ENCODE data around the gene PPFIA2. TPM values are rescaled to one million over a fixed set of nuclear protein-coding genes. Genes with fewer than 3 reads are reported as not detected.

Gene PPFIA2
- total RNA-seq, 1 experiment from 2014 or later = not detected

GRCh38 chr12:81401241-81401640 lies 357.9 kb downstream of the PPFIA2 start:
- in situ Hi-C loops (cut with HindIII; ENCODE audit: low pct_unique_long_range_greater_than_20kb, low sequenced_read_pairs) = no loop called here
- no peak for DNase-seq (ENCODE audit: low read depth, low spot score)

DNA sequence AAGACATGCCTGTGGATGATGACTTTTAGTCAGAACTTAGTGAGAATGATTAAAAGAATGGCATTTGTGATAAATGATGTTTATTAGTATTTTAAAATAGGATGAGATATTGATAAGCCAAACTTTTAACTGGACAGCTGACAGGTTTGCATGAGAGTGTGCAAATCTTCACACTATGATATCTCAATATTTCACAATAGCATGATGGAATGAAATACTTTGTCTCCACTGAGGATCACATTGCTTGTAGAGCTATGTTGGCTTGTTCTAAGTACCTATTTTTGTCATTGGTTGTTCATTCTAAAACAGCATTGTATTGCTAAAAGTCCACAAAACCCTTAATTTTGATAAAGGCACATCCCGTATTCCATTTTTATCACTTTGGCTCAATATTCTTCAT lies 359.1 kb downstream of the PPFIA2 start:
- no peak for DNase-seq (ENCODE audit: low read depth, low spot score)
- in situ Hi-C loops (cut with HindIII; ENCODE audit: low pct_unique_long_range_greater_than_20kb, low sequenced_read_pairs) = no loop called here

DNA sequence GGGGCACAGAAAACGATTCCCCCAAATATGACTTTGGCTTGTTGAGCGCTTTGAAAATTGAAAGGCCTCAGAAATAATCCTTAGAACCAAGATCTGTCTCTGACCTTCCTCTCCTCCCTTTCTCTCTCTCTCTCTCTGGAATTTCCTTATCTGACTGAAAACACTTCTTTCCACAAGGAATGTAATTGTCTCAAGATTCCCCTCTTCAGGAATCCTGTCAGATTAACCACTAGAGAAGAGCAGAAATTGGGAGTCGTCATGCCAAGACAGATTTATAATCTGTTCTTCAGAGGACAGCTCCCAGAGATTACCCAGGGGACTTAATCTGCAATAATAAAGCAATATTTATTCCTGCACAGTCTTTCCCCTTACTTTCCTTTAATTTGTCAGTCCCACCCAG lies 363.7 kb downstream of the PPFIA2 start:
- in situ Hi-C loops (cut with HindIII; ENCODE audit: low pct_unique_long_range_greater_than_20kb, low sequenced_read_pairs) = no loop called here
- DNase-seq (ENCODE audit: low read depth, low spot score) = no peak

- in situ Hi-C loops (cut with HindIII; ENCODE audit: low pct_unique_long_range_greater_than_20kb, low sequenced_read_pairs) = no loop called here
These were observed 369.5 kb downstream of the PPFIA2 start for GRCh38 chr12:81389550-81390099.

GRCh38 chr12:81386101-81386500 lies 373.0 kb downstream of the PPFIA2 start:
- no peak for DNase-seq (ENCODE audit: low read depth, low spot score)
- in situ Hi-C loops (cut with HindIII; ENCODE audit: low pct_unique_long_range_greater_than_20kb, low sequenced_read_pairs) = no loop called here

More at GRCh38 chr12:81389550-81390099, 369.5 kb downstream of the PPFIA2 start:
- no peak for DNase-seq (ENCODE audit: low read depth, low spot score)

GRCh38 chr12:81381951-81382350 lies 377.2 kb downstream of the PPFIA2 start:
- DNase-seq (ENCODE audit: low read depth, low spot score) = no peak
- in situ Hi-C loops (cut with HindIII; ENCODE audit: low pct_unique_long_range_greater_than_20kb, low sequenced_read_pairs) = no loop called here

- DNase-seq (ENCODE audit: low read depth, low spot score) = no peak
- in situ Hi-C loops (cut with HindIII; ENCODE audit: low pct_unique_long_range_greater_than_20kb, low sequenced_read_pairs) = no loop called here
These were observed 380.4 kb downstream of the PPFIA2 start for GRCh38 chr12:81378601-81379285.

DNA sequence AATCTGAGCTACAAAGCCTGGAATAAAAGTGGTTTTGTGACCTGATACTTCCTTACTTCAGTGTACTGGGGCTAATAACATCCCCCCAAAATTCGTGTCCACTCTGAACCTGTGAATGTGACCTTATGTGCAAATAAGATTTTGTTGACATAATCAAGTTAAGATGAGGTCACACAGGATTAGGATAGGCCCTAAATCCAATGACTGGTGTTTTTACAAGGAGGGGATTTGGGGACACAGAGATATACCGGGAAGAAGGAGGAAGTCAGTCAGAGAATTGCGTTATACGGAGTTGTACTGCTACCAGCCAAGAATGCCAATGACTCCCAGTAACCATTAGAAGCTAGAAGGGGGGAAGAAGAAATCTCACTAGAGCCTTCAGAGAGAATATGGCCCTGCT lies 381.4 kb downstream of the PPFIA2 start:
- in situ Hi-C loops (cut with HindIII; ENCODE audit: low pct_unique_long_range_greater_than_20kb, low sequenced_read_pairs) = no loop called here
- no peak for DNase-seq (ENCODE audit: low read depth, low spot score)

GRCh38 chr12:81375969-81376368 lies 383.2 kb downstream of the PPFIA2 start:
- no peak for DNase-seq (ENCODE audit: low read depth, low spot score)
- in situ Hi-C loops (cut with HindIII; ENCODE audit: low pct_unique_long_range_greater_than_20kb, low sequenced_read_pairs) = no loop called here

DNA sequence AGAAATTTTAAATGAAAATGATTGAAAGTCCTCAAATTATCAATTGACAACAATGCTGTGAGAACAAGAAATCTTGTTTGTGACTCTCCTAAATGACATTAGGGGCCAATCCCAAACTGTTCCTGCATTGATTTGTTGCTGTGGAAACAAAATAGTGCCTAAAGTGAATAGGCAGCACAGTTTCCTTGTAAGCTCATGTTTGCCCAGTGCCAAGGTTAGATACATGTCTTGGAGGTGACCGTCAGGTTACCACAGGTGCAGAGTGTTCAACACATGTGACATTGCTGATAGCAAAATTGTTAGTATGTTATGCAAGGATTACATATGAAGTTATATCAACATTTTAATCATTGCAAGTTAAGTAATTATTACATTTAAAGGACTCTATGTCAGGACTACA lies 388.7 kb downstream of the PPFIA2 start:
- in situ Hi-C loops (cut with HindIII; ENCODE audit: low pct_unique_long_range_greater_than_20kb, low sequenced_read_pairs) = no loop called here
- no peak for DNase-seq (ENCODE audit: low read depth, low spot score)

DNA sequence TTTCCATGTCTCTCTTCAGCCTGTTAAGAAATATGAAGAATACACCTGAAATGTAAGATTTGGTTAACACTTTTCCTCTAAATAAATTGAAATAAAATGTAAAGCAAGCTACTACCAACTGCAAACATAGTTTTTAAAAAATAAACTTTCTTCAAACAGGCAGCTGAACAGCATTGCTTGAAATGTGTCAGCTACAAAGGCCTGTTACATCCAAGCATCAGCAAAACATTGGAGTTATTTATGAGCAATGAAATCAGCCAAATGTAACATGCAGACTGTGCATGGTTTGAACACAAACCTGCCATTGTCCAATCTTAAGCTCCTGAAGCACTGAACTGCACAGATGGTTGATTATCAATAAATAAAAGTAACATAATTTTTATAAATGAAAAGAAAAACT lies 390.0 kb downstream of the PPFIA2 start:
- in situ Hi-C loops (cut with HindIII; ENCODE audit: low pct_unique_long_range_greater_than_20kb, low sequenced_read_pairs) = no loop called here
- DNase-seq (ENCODE audit: low read depth, low spot score) = no peak

GRCh38 chr12:81365284-81365683 lies 393.9 kb downstream of the PPFIA2 start:
- DNase-seq (ENCODE audit: low read depth, low spot score) = no peak
- in situ Hi-C loops (cut with HindIII; ENCODE audit: low pct_unique_long_range_greater_than_20kb, low sequenced_read_pairs) = no loop called here

DNA sequence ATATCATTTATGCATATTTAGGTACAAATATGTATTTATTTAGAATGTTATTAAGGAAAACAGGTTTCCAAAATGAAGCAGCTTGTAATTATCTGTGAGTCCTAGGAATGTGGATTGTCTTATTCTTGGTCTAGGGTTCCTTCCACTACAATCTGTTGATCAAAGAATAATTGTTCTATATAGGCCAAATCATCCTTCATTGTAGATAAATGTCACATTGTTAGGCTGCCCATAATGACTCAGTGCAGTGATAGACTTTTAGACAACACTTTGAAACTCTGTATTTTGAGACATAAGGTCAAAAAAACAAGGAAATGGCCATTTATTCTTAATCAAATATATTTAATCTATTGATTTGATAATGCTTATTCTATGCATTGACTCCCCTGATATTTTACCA lies 398.2 kb downstream of the PPFIA2 start:
- no peak for DNase-seq (ENCODE audit: low read depth, low spot score)
- in situ Hi-C loops (cut with HindIII; ENCODE audit: low pct_unique_long_range_greater_than_20kb, low sequenced_read_pairs) = no loop called here

DNA sequence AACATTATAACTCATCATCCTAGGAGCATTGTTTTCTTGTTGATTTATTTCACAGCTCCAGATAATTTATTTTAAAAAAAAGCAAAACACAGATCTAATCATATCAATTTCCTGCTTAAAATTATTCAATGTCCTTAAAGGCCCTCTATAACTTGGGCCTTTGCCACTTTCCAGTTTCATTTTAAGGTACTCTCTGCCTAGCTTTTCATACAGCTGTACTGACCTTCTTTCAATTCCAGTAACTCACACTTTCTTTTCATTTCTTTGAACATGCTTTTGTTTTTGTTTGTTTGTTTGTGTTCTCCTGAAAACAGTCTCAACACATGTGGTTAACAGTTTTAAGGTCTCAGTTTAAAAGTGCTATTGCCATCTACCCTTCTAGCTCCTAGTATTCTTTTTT lies 399.4 kb downstream of the PPFIA2 start:
- DNase-seq (ENCODE audit: low read depth, low spot score) = no peak
- in situ Hi-C loops (cut with HindIII; ENCODE audit: low pct_unique_long_range_greater_than_20kb, low sequenced_read_pairs) = no loop called here

DNA sequence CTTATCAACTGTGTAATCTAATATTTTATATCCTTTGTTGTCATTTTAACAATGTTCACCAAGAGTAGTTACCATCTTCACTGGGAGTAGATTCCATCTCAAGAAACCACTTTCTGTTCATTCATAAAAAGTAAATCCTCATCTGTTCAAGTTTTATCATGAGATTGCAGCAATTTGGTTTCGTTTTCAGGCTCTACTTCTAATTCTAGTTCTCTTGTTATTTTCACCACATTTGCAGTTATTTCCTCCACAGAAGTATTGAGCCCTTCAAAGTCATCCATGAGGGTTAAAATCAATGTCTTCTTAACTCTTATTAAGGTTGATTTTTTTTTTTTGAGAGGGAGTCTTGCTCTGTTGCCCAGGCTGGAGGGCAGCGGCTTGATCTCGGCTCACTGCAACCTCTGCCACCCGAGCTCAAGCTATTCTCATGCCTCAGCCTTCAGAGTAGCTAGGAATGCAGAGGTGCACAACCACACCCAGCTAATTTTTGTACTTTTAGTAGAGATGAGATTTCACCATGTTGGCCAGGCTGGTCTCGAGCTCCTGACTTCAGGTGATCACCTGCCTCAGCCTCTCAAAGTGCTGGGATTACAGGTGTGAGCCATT lies 404.7 kb downstream of the PPFIA2 start:
- in situ Hi-C loops (cut with HindIII; ENCODE audit: low pct_unique_long_range_greater_than_20kb, low sequenced_read_pairs) = no loop called here
- no peak for DNase-seq (ENCODE audit: low read depth, low spot score)

GRCh38 chr12:81350309-81350708 lies 408.8 kb downstream of the PPFIA2 start:
- DNase-seq (ENCODE audit: low read depth, low spot score) = no peak
- in situ Hi-C loops (cut with HindIII; ENCODE audit: low pct_unique_long_range_greater_than_20kb, low sequenced_read_pairs) = no loop called here

GRCh38 chr12:81347404-81347803 lies 411.7 kb downstream of the PPFIA2 start:
- DNase-seq (ENCODE audit: low read depth, low spot score) = peak; percentile 10
- in situ Hi-C loops (cut with HindIII; ENCODE audit: low pct_unique_long_range_greater_than_20kb, low sequenced_read_pairs) = no loop called here

DNA sequence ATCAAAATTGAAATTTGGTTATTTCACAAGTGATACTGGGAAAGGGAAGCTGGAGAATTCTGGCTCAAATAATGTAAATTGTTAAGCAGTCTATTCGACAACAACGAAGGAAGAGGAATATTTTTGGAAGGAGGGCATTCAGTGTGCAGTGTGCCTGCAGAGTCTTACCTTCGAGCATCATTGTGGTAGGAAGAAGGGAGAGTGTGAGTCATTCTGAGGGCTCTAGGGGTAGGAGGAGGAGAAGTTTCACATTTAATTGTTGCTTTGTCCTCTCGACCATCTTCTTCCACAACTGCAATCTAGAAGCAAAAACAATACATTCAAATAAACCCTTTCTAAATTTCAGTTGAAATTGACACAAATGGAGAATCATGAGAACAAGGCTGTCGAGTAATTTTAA lies 418.2 kb downstream of the PPFIA2 start:
- DNase-seq (ENCODE audit: low read depth, low spot score) = no peak
- in situ Hi-C loops (cut with HindIII; ENCODE audit: low pct_unique_long_range_greater_than_20kb, low sequenced_read_pairs) = no loop called here

- DNase-seq (ENCODE audit: low read depth, low spot score) = peak; percentile 2
- in situ Hi-C loops (cut with HindIII; ENCODE audit: low pct_unique_long_range_greater_than_20kb, low sequenced_read_pairs) = no loop called here
These were observed 420.1 kb downstream of the PPFIA2 start for GRCh38 chr12:81339071-81339470.

Measured in SK-MEL-5 (cell line).